HFF-Myc (cell line): ENCODE results near the gene LYRM2.

Experiments
- DNase-seq: peaks from one replicate; pipeline ENCODE4 v3.0.0-alpha.2; 2011; ENCODE audit warnings: low read depth; ENCODE audit errors: extremely low read depth
- H3K4me3 ChIP-seq: replicated peaks from 2 replicates; pipeline ENCODE4 v1.5.1; 2011; ENCODE audit warnings: low read depth, mild to moderate bottlenecking, control low read depth, low read length
- CTCF ChIP-seq: IDR thresholded peaks from 2 replicates; pipeline ENCODE4 v1.5.1; 2012; ENCODE audit warnings: mild to moderate bottlenecking, low read depth, low read length, control low read depth; ENCODE audit errors: missing control alignments

The LYRM2 gene

DNA sequence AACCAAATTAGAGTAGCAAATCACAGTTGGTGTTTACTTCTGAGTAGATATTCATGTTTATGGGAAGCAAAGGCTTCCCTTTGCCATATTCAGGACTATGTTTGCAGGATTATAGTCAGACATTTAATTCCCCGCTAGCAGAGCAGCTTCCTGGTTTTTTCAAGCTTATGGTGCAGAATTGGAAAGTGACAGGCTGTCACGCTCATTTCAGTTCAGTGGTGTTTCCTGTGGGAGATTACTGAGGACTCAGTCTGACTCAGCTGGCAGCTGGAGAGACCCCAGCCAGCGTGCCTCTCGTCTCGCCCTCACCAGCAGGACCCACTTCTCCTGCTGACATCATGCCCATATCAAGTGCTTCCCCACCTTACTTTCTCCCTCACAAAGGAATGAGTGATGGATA, 85.1 kb downstream of the LYRM2 start:
- TF ChIP-seq CTCF: no peak
- H3K4me3 ChIP-seq: no peak overlapping the region
- DNase-seq: no peak

GRCh38 chr6:89547281-89547680, 91.3 kb downstream of the LYRM2 start:
- DNase-seq: no peak
- no peak overlapping the region for H3K4me3 ChIP-seq
- TF ChIP-seq CTCF: no peak

DNA sequence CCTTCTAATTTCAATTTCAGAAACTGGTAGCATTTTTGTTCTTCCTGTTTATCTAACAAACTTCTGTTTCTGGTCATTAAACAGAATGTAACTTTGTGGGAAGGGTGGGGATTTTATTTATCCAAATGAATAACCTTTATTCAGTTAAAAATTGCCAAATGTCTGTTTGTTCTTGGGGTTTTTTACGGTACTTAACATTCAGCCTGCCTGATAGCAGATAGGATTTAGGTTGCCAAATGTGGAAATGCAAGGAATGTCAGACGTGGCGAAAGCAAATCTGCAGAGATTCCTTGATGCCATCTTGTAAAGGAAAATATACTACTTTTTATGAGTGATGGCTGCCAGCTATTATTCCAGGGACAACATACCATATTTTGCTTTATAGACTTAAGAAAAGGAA, 95.7 kb downstream of the LYRM2 start:
- H3K4me3 ChIP-seq: no peak overlapping the region
- DNase-seq: no peak
- TF ChIP-seq CTCF: no peak

DNA sequence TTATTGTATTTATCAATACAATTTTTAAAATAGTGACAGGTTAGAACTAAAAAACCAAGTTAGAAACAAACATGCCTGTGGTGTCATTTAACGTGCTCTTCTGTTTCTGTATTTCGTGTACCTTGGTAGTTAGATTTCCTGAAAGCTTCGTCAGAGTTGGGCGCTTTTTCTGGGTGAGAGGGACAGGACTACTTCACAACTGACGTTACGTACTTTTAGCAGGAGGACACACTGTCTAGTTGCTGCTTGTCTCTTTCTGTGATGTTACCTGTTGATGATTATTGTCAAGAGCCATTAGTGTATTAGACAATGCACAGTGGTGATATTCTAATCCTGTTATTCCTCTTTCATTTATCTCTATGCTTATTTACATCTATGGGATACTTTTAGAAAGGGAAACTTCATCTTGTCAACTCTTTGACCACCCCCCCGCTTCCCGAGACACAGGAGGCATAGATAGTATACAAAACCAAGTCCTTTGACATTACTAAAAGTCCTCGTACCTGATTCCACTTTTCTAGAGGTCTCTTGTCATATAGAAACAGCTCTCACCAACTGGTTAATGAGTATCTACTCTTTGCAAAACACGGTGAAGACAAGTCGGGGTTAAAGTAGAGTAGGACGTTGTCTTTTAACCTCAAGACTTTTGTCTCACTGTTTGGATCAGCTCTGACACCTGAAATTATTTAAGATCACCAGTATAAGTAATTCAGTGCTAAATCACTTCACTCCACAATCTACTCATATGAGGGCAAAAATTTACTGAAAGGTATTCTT, 96.3 kb downstream of the LYRM2 start:
- no peak for DNase-seq
- TF ChIP-seq CTCF: no peak
- H3K4me3 ChIP-seq: no peak overlapping the region

DNA sequence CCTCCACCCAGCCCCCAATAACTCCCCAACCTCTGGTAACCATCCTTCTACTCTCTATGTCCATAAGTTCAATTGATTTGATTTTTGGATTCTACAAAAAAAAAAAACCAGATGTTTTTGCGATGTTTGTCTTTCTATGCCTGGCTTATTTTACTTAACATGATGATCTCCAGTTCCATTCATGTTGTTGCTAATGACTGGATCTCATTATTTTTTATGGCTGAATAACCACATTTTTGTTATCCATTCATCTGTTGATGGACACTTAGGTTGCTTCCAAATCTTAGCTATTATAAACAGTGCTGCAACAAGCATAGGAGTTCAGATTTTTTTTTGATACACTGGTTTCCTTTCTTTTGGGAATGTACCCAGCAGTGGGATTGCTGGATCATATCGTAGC, 98.8 kb downstream of the LYRM2 start:
- no peak for TF ChIP-seq CTCF
- no peak overlapping the region for H3K4me3 ChIP-seq
- no peak for DNase-seq

DNA sequence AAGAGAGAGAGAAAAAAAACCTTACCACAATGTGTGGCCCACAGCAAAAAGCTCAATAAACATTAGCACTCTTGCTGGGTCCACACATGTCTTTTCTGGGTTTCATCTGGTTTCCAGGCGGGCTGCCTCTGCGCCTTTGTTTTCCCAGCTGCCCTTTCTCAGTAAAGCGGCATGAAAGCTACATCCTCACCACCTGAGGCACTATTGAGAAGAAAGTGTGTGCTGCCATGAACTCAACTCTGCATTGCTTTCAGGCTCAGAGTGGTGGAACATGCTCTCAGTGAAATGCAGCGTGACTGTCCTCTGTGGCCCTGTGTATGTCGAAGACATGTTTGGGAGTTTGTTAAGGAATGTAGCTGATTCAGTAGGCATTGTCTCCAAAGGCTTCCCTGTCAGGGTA, 102.3 kb downstream of the LYRM2 start:
- TF ChIP-seq CTCF: peak; percentile 25

GRCh38 chr6:89530982-89531381, 107.6 kb downstream of the LYRM2 start:
- TF ChIP-seq CTCF: no peak
- no peak for DNase-seq
- no peak overlapping the region for H3K4me3 ChIP-seq

More for the DNA sequence above, 102.3 kb downstream of the LYRM2 start:
- H3K4me3 ChIP-seq: no peak overlapping the region
- DNase-seq: peak; percentile 37
